ENCODE measurements around the gene GRIK4. TPM values are rescaled to one million over a fixed set of nuclear protein-coding genes. Genes with fewer than 3 reads are reported as not detected.

GRIK4 gene
- total RNA-seq, 2 experiments from 2014 or later: 0.06 TPM; not detected in 1

DNA sequence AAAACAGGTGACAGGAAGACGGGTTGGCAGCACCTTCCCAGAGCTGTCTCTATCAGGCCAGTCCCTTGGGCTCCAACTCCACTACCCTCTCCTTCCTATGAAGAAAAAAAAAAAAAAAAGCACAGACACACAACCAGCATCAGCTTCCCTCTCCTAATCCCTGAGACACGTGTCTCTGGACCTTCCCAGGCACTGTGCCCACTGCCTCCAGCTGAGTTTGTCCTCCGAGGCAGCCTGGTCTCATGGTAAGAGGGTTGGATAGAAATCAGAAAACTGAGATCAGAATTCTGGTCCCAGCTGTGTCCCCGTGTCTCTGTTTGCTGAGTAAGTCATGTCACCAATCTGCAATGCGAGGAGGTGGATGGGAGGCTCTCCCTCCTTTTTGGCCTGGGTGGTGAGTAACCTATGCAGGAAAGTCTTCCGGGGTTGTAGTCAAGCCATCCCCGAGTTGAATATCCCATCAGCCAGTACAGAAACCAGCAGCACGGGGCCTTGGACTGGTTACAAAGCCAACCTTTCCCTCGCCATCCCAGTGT lies 318.6 kb downstream of the GRIK4 start:
- ChIA-PET CTCF (ENCODE audit: unreplicated experiment) (no interaction called here), POLR2A (no interaction called here)

DNA sequence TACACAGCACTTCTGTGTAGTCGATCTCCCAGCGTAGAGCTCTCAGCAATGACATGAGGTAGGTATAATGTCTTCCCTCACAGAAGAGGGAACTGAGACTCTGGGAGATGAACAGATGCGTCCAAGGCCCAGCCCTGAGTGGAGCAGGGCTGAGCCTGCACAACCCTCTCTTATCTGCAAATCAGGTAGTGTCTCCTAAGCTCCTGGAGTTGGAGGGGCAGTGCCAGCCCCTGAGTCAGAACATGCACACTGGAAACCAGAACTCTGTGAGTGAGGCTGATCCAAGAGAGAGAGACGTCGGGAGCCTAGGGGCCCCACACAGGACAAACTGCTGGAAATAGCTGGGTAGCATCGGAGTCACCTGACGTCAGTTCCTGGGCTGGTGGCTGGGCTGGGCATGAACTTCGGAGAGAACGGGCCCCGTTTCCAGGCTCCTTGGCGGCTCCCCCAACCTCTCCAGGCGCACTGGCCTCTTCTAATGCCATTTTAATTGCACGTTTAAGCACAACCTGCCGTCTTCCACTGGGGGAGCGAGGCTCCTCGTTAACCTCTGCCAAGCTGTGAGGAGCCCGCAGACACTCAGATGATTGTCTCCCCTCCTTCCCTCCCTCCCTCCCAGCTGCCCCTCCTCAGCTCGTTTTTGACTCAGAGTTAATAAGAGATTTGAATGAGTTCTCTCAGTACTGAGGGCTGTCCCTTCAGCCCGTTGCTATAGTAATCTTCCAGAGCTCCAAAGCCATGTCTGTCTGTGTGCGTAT lies 321.1 kb downstream of the GRIK4 start:
- no peaks in the 10 kb centered on the region for H3K9me3 ChIP-seq (ENCODE audit: low read length)
- no peak overlapping the region for H3K4me3 ChIP-seq (ENCODE audit: low read depth, low read length, poor library complexity, severe bottlenecking)
- no peak overlapping the region for H2AFZ ChIP-seq (ENCODE audit: low read length)
- no peaks in the 10 kb centered on the region for H4K20me1 ChIP-seq (ENCODE audit: insufficient read depth, low read length)
- no peaks in the 10 kb centered on the region for H3K36me3 ChIP-seq (ENCODE audit: insufficient read depth, low read length)
- ChIA-PET CTCF (ENCODE audit: unreplicated experiment) (no interaction called here), POLR2A (interaction anchor here (0.6 to 1.1 kb wide), 4 partner anchors 28 to 401 kb away, joined by 3 to 8 read pairs (median 3); no protein-coding TSS in a partner anchor)
- intact Hi-C loops (cut with micrococcal nuclease; ENCODE audit: unreplicated experiment): no loop called here
- H3K9me2 ChIP-seq (ENCODE audit: insufficient read depth, low read length): no peaks in the 10 kb centered on the region
- no peak overlapping the region for H3K27ac ChIP-seq (ENCODE audit: low read depth, low read length, poor library complexity, severe bottlenecking)
- BruUV-seq (replicated peaks): no TSS peak
- peak; percentile 9 for DNase-seq (ENCODE audit: low spot score)
- no peaks in the 10 kb centered on the region for H3K79me2 ChIP-seq (ENCODE audit: insufficient read depth, low read depth, low read length)
- no peak overlapping the region for H3K4me2 ChIP-seq (ENCODE audit: low read length)
- no peaks in the 10 kb centered on the region for H3K4me1 ChIP-seq (ENCODE audit: insufficient read depth, low read length, poor library complexity, severe bottlenecking)
- TF ChIP-seq EZH2phosphoT487 (IDR thresholded peaks at IDR 0.05; ENCODE audit: borderline replicate concordance, low read depth, low read length): no peak
- TF ChIP-seq, protein P1, sequence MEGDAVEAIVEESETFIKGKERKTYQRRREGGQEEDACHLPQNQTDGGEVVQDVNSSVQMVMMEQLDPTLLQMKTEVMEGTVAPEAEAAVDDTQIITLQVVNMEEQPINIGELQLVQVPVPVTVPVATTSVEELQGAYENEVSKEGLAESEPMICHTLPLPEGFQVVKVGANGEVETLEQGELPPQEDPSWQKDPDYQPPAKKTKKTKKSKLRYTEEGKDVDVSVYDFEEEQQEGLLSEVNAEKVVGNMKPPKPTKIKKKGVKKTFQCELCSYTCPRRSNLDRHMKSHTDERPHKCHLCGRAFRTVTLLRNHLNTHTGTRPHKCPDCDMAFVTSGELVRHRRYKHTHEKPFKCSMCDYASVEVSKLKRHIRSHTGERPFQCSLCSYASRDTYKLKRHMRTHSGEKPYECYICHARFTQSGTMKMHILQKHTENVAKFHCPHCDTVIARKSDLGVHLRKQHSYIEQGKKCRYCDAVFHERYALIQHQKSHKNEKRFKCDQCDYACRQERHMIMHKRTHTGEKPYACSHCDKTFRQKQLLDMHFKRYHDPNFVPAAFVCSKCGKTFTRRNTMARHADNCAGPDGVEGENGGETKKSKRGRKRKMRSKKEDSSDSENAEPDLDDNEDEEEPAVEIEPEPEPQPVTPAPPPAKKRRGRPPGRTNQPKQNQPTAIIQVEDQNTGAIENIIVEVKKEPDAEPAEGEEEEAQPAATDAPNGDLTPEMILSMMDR (conservative IDR thresholded peaks at IDR 0.05; ENCODE audit: low read length): no peak

More for the DNA sequence above, 318.6 kb downstream of the GRIK4 start:
- no peak overlapping the region for H3K4me3 ChIP-seq (ENCODE audit: low read depth, low read length, poor library complexity, severe bottlenecking)
- H2AFZ ChIP-seq (ENCODE audit: low read length): no peak overlapping the region
- no peaks in the 10 kb centered on the region for H3K9me3 ChIP-seq (ENCODE audit: low read length)
- no peak overlapping the region for H3K4me2 ChIP-seq (ENCODE audit: low read length)
- intact Hi-C loops (cut with micrococcal nuclease; ENCODE audit: unreplicated experiment): no loop called here
- H3K36me3 ChIP-seq (ENCODE audit: insufficient read depth, low read length): no peaks in the 10 kb centered on the region
- no peaks in the 10 kb centered on the region for H4K20me1 ChIP-seq (ENCODE audit: insufficient read depth, low read length)
- H3K9me2 ChIP-seq (ENCODE audit: insufficient read depth, low read length): no peaks in the 10 kb centered on the region
- no peak for TF ChIP-seq EZH2phosphoT487 (IDR thresholded peaks at IDR 0.05; ENCODE audit: borderline replicate concordance, low read depth, low read length)
- TF ChIP-seq, protein P1 (conservative IDR thresholded peaks at IDR 0.05; ENCODE audit: low read length): no peak
- H3K27ac ChIP-seq (ENCODE audit: low read depth, low read length, poor library complexity, severe bottlenecking): no peak overlapping the region
- DNase-seq (ENCODE audit: low spot score): no peak
- H3K4me1 ChIP-seq (ENCODE audit: insufficient read depth, low read length, poor library complexity, severe bottlenecking): no peaks in the 10 kb centered on the region
- no TSS peak for BruUV-seq (replicated peaks)
- no peaks in the 10 kb centered on the region for H3K79me2 ChIP-seq (ENCODE audit: insufficient read depth, low read depth, low read length)

DNA sequence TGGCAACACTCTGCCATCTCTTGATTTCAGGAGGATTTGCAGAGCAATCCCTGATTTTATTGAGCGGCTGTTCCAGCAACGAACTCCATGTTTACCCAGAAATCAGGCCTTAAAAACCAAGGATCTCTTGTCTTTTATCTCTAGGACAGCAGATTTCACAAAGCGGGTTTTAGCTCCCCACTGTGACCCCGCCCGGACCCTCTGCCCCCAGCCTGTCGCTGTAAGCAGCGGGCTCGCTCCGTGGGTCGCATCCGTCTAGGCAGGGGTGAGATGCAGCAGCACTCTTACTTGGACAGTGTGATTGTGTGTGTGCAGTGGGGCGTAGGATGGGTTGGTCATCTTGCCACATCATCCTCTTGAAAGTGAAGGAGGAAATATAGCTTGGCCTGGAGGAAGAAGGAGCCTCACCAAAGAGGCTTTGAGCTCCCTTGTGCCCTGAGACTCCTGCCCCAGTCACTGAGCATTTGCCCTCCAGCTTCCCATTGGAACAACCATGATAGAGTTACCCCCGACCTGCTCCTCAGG lies 323.2 kb downstream of the GRIK4 start:
- H3K4me3 ChIP-seq (ENCODE audit: low read depth, low read length, poor library complexity, severe bottlenecking): no peak overlapping the region

More for the DNA sequence above, 323.2 kb downstream of the GRIK4 start:
- Histone ChIP-seq H3K27ac (ENCODE audit: low read depth, low read length, poor library complexity, severe bottlenecking) (no peak overlapping the region), H3K9me3 (ENCODE audit: low read length) (no peaks in the 10 kb centered on the region), H3K9me2 (ENCODE audit: insufficient read depth, low read length) (no peaks in the 10 kb centered on the region), H3K79me2 (ENCODE audit: insufficient read depth, low read depth, low read length) (no peaks in the 10 kb centered on the region), H3K4me1 (ENCODE audit: insufficient read depth, low read length, poor library complexity, severe bottlenecking) (peaks cover 3% of the 10 kb centered on the region), H3K36me3 (ENCODE audit: insufficient read depth, low read length) (no peaks in the 10 kb centered on the region), H4K20me1 (ENCODE audit: insufficient read depth, low read length) (no peaks in the 10 kb centered on the region), H2AFZ (ENCODE audit: low read length) (no peak overlapping the region), H3K4me2 (ENCODE audit: low read length) (no peak overlapping the region)
- BruUV-seq (replicated peaks): no TSS peak
- DNase-seq (ENCODE audit: low spot score): no peak
- TF ChIP-seq, protein P1 (conservative IDR thresholded peaks at IDR 0.05; ENCODE audit: low read length): no peak
- TF ChIP-seq EZH2phosphoT487 (IDR thresholded peaks at IDR 0.05; ENCODE audit: borderline replicate concordance, low read depth, low read length): no peak
- ChIA-PET POLR2A (no interaction called here), CTCF (ENCODE audit: unreplicated experiment) (no interaction called here)
- intact Hi-C loops (cut with micrococcal nuclease; ENCODE audit: unreplicated experiment): no loop called here

Data from OCI-LY7 (cell line).